Skeletal muscle satellite cell (primary cell): ENCODE data around the gene ZNF79.
"Not testable (repeated sequence)": the region's sequence is repeated elsewhere in the genome, so short reads cannot be mapped to it uniquely, and the experiment has no call there.

Experiments used
- H3K27me3 ChIP-seq: 2 replicates; pipeline ENCODE4 v1.7.0; 2013; ENCODE audit warnings: low read length; ENCODE audit not compliant: control insufficient read depth, insufficient read depth
- H3K36me3 ChIP-seq: 2 replicates; pipeline ENCODE4 v1.7.0; 2013; ENCODE audit warnings: mild to moderate bottlenecking, control low read depth, low read length; ENCODE audit not compliant: insufficient read depth
- H3K4me1 ChIP-seq: 2 replicates; pipeline ENCODE4 v1.7.0; 2013; ENCODE audit warnings: low read length; ENCODE audit not compliant: control insufficient read depth, insufficient read depth
- H3K4me2 ChIP-seq: 2 replicates; pipeline ENCODE4 v1.7.0; 2013; ENCODE audit warnings: mild to moderate bottlenecking, low read length
- H3K4me3 ChIP-seq: 2 replicates; pipeline ENCODE4 v1.7.0; 2013; ENCODE audit warnings: low read length
- H3K9ac ChIP-seq: 2 replicates; pipeline ENCODE4 v1.7.0; 2013; ENCODE audit warnings: mild to moderate bottlenecking, low read depth, low read length, moderate library complexity
- H3K9me3 ChIP-seq: replicated peaks from 2 replicates; pipeline ENCODE4 v1.7.0; 2013; ENCODE audit warnings: mild to moderate bottlenecking, control low read depth, low read length

Gene ZNF79

DNA sequence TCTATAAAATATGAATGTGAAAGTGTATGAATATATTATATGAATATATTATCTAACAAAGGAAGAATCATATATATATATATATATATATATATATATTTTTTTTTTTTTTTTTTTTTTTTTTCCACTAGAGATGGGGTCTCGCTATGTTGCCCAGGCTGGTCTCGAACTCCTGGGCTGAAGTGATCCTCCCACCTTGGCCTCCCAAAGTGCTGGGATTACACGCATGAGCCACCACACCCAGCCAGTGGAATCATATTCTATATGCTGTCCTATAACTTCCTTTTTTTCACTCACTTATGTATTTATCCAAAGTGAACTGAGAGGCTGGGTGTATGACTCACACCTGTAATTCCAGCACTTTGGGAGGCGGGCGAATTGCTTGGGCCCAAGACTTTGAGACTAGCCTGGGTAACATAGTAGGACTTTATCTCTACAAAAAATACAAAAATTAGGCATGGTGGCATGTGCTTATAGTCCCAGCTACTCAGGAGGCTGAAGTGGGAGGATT lies 42.3 kb downstream of the ZNF79 start:
- not testable (repeated sequence) for H3K9ac ChIP-seq, H3K27me3 ChIP-seq, H3K9me3 ChIP-seq, H3K4me1 ChIP-seq, H3K4me2 ChIP-seq, H3K4me3 ChIP-seq
- H3K36me3 ChIP-seq: peaks cover 29% of the 10 kb centered on the region

DNA sequence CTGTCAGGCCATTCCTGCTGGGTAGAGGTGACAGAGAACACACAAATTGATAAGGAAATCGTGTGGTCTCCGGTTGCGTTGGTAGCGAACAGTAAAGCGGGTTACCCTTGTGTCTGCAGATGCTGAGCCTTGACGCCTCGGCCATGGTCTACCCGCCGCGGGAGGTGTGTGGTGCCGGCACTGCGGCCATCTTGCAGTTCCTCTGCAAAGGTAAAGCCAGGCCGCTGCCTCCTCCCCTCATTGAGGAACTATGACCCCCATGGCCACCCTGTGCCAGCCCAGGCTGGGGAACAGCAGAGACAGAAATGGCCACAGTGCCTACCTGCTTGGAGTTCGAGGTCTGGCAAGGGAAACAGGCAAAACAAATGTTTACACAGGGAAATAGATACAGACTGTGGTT lies 43.4 kb downstream of the ZNF79 start:
- peaks cover 19% of the 10 kb centered on the region for H3K36me3 ChIP-seq
- no peaks in the 10 kb centered on the region for H3K27me3 ChIP-seq

DNA sequence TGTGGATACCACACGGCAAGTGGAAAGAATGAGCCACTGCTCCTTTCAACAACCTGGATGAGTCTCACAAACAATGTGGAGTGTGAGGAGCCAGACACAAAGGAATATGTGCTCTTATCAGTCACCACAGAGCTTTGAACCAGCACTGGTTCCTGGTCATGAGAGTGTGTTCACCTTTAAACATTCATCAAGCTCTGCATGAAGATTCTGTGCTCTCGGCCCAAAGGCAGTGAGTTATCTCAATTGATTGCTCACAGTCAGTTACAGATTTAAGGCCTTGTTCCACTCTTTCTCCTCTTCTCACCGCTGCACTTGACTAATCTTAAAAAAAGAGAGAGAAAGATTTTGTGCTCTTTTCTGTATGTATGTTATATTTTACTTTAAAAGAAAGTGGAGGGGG lies 46.5 kb downstream of the ZNF79 start:
- Histone ChIP-seq H3K36me3 (peaks cover 11% of the 10 kb centered on the region), H3K4me1 (no peaks in the 10 kb centered on the region), H3K9me3 (no peaks in the 10 kb centered on the region), H3K4me2 (no peak overlapping the region), H3K27me3 (no peaks in the 10 kb centered on the region), H3K4me3 (no peak overlapping the region), H3K9ac (no peak overlapping the region)

More for the DNA sequence above, 43.4 kb downstream of the ZNF79 start:
- Histone ChIP-seq H3K4me1 (no peaks in the 10 kb centered on the region), H3K9me3 (no peaks in the 10 kb centered on the region), H3K9ac (no peak overlapping the region), H3K4me3 (no peak overlapping the region), H3K4me2 (no peak overlapping the region)

DNA sequence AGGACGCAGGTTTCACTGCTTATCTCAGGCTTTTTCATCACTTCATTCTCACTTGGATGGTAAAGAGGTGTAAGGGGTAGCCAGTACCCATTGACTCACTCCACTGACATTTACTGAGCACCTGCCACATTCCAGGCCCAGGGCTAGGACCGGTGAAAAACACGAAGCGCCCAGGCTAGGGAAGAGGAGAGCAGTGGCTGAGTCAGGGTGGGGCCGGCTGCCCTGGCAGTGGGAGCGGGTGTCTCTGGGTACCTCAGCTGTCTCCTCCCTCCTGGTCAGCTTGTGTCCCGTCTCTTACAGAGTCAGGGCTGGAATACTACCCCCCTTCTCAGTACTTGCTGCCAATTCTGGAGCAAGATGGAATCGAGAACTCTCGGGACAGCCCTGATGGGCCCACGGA lies 49.3 kb downstream of the ZNF79 start:
- H3K9me3 ChIP-seq: no peaks in the 10 kb centered on the region
- H3K36me3 ChIP-seq: peaks cover 10% of the 10 kb centered on the region
- no peak overlapping the region for H3K9ac ChIP-seq
- no peak overlapping the region for H3K4me2 ChIP-seq
- no peaks in the 10 kb centered on the region for H3K27me3 ChIP-seq
- H3K4me1 ChIP-seq: no peaks in the 10 kb centered on the region
- H3K4me3 ChIP-seq: no peak overlapping the region

DNA sequence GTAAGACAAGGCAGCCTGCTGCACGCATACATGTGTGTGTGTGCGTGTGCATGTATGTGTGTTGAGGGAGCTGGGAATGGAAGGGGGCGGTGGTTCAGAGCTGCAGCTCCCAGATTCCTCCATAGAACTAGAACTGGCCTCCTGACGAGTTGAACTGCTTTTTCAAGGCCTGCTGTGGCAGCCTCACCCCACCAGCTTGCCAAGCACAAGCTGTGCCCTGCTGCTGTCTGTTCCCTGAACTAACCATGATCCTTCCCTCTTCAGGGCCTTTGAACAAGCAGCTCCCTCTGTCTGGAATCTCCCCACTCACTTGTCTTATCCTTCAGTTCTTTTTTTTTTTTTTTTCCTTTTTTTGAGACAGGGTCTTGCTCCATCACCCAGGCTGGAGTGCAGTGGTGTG lies 49.8 kb downstream of the ZNF79 start:
- Histone ChIP-seq H3K4me1 (no peaks in the 10 kb centered on the region), H3K27me3 (no peaks in the 10 kb centered on the region), H3K36me3 (peaks cover 10% of the 10 kb centered on the region), H3K9me3 (no peaks in the 10 kb centered on the region), H3K9ac (no peak overlapping the region), H3K4me3 (no peak overlapping the region), H3K4me2 (no peak overlapping the region)

DNA sequence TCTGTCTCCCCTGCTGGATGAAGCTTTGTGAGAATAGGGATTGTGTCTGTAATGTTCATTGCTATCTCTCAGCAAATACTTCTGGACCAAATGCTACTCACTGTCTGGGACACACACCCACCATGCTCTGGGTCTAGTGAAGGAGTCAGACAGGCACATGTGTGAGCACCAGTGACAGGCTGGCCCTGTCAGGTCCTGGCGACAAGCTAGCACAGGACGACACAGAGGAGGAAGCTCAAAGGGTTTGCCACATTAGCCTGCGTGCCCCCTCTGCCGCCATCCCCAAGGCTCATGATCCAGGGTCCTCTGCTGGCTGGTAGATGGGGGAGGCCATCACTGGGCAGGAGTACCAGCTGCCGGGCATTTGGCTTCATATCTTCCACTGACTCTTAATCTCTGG lies 50.4 kb downstream of the ZNF79 start:
- Histone ChIP-seq H3K4me2 (no peak overlapping the region), H3K36me3 (peaks cover 15% of the 10 kb centered on the region), H3K27me3 (no peaks in the 10 kb centered on the region), H3K9me3 (no peaks in the 10 kb centered on the region), H3K4me1 (no peaks in the 10 kb centered on the region), H3K9ac (no peak overlapping the region), H3K4me3 (no peak overlapping the region)

DNA sequence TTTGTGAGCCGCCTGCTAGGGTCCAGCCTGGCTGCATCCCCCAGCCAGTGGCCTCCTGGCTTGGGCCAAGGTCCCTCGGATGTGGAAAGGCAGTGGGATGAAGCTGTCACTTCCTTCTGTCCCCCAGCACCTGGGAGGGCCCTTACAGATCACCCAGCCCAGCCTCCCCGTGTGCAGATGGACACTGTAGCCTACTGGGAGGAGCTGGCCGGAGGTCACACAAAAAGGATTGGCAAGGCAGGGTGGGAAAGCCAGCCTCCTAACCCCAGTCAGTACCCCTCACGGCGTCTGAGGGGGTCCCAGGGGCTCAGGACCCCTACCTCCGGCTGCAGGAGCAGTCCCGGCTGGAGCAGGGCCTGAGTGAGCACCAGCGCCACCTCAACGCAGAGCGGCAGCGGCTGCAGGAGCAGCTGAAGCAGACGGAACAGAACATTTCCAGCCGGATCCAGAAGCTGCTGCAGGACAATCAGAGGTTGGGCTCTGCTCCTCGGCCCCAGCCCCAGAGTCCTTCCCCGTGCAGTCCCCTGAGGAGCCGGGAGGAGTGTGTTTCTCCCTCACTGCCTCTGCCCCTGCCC lies 55.4 kb downstream of the ZNF79 start:
- Histone ChIP-seq H3K9ac (no peak overlapping the region), H3K27me3 (no peaks in the 10 kb centered on the region), H3K9me3 (no peaks in the 10 kb centered on the region), H3K4me3 (no peak overlapping the region), H3K36me3 (peaks cover 13% of the 10 kb centered on the region), H3K4me2 (no peak overlapping the region), H3K4me1 (no peaks in the 10 kb centered on the region)

DNA sequence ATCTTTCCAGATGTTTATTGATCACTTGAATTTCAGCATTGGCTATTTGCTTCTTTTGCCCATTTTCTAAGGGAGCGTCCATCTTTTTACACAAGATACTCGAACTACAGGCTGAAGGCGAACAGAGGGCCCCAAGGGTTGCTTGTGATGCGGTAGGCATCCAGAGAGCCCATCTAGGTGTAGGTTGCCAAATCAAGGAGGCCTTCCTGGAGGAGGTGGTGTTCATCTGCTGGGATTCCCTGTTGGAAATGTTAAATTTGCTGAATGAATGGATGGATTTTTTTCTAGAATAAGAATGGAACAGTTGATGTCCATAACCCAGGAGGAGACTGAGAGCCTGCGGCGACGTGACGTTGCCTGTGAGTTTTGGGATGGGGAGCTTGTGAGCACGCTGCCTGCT lies 58.5 kb downstream of the ZNF79 start:
- Histone ChIP-seq H3K9me3 (no peaks in the 10 kb centered on the region), H3K36me3 (peaks cover 15% of the 10 kb centered on the region), H3K4me1 (no peaks in the 10 kb centered on the region), H3K27me3 (no peaks in the 10 kb centered on the region), H3K4me3 (no peak overlapping the region), H3K9ac (no peak overlapping the region), H3K4me2 (no peak overlapping the region)

DNA sequence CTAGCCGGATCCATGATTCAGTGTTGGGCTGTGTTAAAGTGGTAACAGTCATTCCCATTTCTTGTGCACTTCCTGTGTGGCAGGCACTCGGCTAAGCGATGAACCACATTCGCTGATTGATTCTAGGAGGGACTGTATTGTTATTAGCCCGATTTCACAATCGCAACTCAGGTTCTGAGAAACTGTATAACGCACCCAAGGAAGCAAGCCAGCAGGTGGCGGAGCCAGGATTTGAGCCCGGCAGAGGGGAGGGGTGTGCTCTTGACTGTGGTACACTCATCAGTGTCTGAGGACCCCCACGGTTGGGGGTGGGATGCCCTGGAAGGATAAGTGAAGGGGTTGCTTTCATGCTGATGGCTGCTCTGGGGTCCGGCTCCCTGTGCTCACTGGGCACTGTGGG lies 61.8 kb downstream of the ZNF79 start:
- no peaks in the 10 kb centered on the region for H3K4me1 ChIP-seq
- no peaks in the 10 kb centered on the region for H3K9me3 ChIP-seq
- H3K4me2 ChIP-seq: no peak overlapping the region
- H3K27me3 ChIP-seq: no peaks in the 10 kb centered on the region
- H3K36me3 ChIP-seq: peaks cover 9% of the 10 kb centered on the region
- no peak overlapping the region for H3K4me3 ChIP-seq
- no peak overlapping the region for H3K9ac ChIP-seq

DNA sequence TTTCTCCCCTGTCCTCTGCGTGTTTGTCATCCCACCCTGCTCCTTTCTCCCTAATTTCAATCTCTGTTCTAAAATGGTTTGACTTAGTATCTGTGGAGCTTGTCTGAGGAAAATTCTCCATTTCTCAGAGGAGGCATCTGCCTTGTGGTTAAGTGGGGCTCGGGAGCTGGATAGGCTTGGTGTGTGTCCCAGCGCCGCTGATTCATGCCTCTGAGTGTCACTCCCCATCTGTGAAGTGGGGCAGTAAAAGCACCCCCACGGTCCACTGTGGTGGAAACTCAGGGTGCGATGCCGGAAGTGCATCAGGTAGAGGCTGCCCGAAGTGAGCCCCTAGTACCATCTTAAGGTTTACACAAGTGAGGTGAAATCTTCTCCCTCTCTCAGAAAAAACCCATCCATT lies 64.8 kb downstream of the ZNF79 start:
- Histone ChIP-seq H3K9ac (no peak overlapping the region), H3K4me2 (no peak overlapping the region), H3K4me3 (no peak overlapping the region), H3K9me3 (no peaks in the 10 kb centered on the region), H3K36me3 (peaks cover 29% of the 10 kb centered on the region), H3K27me3 (no peaks in the 10 kb centered on the region), H3K4me1 (no peaks in the 10 kb centered on the region)

DNA sequence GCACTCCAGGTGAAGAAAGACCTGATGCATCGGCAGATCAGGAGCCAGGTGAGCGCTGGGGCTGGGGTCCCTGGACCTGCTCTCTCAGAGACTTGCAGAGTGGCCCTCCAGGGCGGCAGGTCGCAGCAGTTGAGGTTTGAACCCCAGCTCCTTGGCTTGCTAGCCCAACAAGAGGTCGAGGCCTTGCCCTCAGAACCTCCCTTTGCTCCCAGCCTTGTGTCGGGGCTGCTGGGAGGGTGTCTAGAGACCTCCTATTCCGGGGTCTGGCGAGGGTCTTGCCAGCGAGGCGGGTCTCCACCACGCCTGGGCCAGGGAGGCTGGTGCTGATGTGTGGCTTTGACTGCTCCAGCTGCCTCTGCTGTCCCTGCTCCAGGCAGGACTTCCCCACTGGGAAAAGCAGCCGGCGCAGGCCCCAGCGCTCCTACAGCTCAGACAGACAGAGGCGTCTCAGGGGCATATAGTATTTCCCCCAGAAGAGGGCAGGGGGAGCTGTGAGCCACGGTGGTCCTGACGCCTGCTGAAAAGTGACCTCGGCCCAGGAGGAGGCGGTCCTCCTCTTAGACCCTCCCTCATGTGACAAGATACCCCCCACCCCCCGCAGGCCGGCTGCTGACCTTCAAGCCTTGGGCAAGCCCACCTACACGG lies 65.4 kb downstream of the ZNF79 start:
- H3K36me3 ChIP-seq: peaks cover 34% of the 10 kb centered on the region
- H3K9ac ChIP-seq: no peak overlapping the region
- no peaks in the 10 kb centered on the region for H3K4me1 ChIP-seq
- no peak overlapping the region for H3K4me2 ChIP-seq
- H3K27me3 ChIP-seq: no peaks in the 10 kb centered on the region
- H3K9me3 ChIP-seq: no peaks in the 10 kb centered on the region
- no peak overlapping the region for H3K4me3 ChIP-seq
